Choroid plexus epithelial cell (primary cell): ENCODE data around the gene MED25.

Experiments used
- DNase-seq: peaks from one replicate; pipeline ENCODE4 v3.0.0-alpha.2; 2010; ENCODE audit warnings: low read depth
- H3K4me3 ChIP-seq: 2 replicates; pipeline ENCODE4 v1.5.1; 2011; ENCODE audit warnings: low read depth, mild to moderate bottlenecking, control low read depth, low read length, moderate library complexity
- TF ChIP-seq, protein P1 (sequence below): conservative IDR thresholded peaks from 2 replicates; pipeline ENCODE4 v1.5.1; 2011; ENCODE audit warnings: low read depth, mild to moderate bottlenecking, control low read depth, inconsistent platforms, low read length, moderate library complexity

The MED25 gene

DNA sequence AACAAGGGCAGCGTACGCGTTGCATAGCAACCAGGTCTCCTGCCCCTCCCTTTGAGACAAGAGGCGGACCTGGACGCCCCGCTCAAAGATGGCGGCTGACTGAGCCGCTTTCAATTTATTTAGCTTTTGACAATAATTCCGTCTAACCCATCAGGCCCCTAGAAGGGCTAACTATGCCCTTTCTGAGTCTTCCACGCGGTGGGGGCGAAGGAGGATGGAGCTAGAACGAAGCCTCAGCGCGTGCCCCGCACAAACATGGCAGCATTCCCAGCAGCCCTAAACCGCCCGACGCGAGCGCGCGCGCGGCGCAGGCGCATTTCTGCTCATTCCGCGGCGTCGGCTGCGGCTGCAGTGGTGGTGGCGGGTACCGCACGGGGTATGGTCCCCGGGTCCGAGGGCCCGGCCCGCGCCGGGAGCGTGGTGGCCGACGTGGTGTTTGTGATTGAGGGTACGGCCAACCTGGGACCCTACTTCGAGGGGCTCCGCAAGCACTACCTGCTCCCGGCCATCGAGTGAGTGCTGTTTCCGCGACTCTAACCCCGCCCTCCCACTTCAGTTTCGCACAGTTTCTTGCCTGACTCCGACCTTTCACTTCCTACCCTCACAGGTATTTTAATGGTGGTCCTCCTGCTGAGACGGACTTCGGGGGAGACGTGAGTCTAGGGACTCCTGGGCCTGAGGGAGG lies at the start of gene MED25:
Gene MED25 (plus strand): TSS at position 326 of the 685 bp plus-strand sequence. CDS start 53 bp downstream, at position 379.
- DNase-seq = peak; percentile 84
- peak within 1 kb of the TSS; percentile 94 for H3K4me3 ChIP-seq
- TF ChIP-seq, protein P1, sequence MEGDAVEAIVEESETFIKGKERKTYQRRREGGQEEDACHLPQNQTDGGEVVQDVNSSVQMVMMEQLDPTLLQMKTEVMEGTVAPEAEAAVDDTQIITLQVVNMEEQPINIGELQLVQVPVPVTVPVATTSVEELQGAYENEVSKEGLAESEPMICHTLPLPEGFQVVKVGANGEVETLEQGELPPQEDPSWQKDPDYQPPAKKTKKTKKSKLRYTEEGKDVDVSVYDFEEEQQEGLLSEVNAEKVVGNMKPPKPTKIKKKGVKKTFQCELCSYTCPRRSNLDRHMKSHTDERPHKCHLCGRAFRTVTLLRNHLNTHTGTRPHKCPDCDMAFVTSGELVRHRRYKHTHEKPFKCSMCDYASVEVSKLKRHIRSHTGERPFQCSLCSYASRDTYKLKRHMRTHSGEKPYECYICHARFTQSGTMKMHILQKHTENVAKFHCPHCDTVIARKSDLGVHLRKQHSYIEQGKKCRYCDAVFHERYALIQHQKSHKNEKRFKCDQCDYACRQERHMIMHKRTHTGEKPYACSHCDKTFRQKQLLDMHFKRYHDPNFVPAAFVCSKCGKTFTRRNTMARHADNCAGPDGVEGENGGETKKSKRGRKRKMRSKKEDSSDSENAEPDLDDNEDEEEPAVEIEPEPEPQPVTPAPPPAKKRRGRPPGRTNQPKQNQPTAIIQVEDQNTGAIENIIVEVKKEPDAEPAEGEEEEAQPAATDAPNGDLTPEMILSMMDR = no peak

DNA sequence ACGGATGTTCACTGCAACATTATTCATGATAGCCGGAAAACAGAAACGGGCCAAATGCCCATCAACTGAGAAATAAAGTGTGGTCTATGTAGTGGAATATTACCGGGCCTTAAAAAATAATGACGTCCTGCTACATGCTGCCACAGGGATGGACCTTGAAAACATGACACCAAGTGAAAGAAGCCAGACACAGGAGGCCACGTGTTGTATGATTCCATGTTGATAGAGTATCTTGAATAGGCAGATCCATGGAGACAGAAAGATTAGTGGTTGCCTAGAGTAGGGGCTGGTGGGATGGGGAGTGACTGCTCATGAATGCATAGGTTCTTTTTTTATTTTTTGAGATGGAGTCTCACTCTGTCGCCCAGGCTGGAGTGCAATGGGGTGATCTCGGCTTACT lies 47.6 kb upstream of the MED25 start:
- TF ChIP-seq, protein P1 = no peak

DNA sequence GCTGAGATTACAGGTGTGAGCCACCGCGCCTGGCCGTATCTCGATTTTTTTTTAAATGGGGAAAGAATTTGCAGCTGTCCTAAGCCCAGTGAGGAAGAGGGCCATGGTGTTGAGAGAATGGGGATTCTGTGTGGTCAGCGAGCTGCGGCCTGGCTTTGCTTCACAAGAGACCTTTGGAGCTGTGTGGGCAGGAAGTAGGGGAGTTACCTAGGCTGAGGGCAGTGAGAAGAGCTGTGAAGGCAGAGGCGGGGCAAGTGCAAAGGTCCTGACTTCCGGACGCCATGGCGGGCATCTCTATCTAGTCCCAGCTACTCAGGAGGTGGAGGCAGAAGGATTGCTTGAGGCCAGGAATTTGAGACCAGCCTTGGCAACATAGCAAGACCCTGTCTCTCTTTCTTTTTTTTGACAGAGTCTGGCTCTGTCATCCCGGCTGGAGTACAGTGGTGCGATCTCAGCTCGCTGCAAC lies 46.4 kb upstream of the MED25 start:
- no peak for DNase-seq
- no peak overlapping the region for H3K4me3 ChIP-seq
- TF ChIP-seq, protein P1 = no peak

More for the DNA sequence above, 47.6 kb upstream of the MED25 start:
- DNase-seq = no peak
- no peak overlapping the region for H3K4me3 ChIP-seq

DNA sequence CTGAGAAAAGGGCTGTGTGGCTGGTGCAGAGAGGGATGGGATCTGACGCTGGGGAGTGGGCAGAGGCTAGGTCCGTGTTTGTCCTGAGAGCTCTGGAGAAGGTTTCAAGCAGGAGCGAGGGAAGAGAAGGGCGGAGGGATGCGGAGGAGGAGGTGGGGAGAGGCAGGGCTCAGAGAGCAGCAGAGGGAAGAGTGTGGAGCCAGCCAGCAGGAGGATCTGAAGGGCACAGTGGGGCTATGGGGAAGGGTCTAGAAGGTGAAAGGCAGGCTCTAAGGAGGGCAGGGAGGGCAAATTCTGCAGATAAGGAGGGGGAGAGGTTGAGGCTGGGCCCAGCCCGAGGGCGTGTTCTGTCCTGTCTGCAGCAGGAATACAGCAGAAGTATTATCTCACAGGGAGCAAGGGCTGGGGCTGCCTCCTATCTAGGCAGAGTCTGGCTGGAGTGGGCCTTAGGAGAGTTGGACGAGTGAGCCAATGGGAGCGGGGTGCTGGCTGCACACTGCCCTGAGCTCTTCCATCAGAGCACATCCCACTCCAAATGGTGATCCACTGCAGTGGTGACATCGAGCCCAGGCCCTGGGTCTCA lies 45.1 kb upstream of the MED25 start:
- TF ChIP-seq, protein P1 = no peak
- H3K4me3 ChIP-seq = no peak overlapping the region
- no peak for DNase-seq

DNA sequence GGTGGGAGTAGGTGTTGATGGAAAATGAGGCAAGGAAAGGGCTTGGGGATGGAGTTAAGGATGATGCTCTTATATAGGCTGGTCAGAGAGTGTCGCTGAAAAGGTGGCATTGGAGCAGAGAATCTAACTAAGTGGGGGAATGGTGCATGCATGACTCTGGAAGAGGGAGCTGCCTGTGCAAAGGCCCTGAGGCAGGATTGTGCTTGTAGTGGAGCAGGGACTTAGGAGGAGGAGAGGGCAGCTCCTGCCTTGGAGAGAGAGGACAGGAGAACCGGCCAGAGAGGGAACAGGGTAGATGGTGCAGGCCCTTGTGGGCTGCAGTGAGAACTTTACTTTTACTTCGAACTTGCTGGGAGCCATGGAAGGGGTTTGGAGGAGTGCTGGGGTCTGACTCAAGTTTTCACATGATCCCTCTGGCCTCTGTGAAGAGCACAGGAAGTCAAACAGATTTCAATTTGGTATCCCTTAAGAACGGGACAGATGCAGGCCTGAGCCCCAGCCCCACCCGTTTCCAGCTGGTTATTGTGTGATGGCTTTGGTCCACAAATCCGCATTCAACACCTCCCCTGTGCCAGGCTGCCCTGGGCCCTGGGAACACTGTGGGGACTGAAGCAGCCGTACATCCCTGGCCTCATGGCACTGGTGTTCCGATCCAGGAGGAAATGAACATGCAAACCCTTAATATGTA lies 44.3 kb upstream of the MED25 start:
- H3K4me3 ChIP-seq = no peak overlapping the region
- DNase-seq = no peak
- TF ChIP-seq, protein P1 = no peak

DNA sequence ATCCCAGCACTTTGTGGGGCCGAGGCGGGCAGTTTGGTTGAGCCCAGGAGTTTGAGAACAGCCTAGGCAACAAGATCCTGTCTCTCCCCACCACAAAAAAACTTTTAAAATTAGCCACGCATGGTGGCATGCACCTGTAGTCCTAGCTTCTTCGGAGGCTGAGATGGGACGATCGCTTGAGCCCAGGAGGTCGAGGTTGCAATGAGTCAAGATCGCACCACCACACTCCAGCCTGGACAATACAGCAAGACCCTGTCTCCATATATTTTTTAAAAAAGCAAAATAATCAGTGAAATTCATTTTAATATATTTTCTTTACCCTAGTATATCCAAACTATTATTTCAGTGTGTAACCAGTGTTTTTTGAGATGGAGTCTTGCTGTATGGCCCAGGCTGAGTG lies 43.1 kb upstream of the MED25 start:
- DNase-seq = no peak
- H3K4me3 ChIP-seq = no peak overlapping the region
- TF ChIP-seq, protein P1 = no peak
